ENCODE measurements around the gene CIBAR2. TPM values are rescaled to one million over a fixed set of nuclear protein-coding genes. Genes with fewer than 3 reads are reported as not detected.

Gene CIBAR2
- total and polyA plus RNA-seq, 10 of the 15 experiments (the other 5 are each of a cell fraction or from before 2014, with no cell fraction given), result 0.05 to 0.16 (median 0.07) TPM; not detected in 7

GRCh38 chr16:85090181-85090580, 22.1 kb downstream of the CIBAR2 start (continued):
- no peak for TF ChIP-seq BCL3 (IDR thresholded peaks at IDR 0.05; ENCODE audit: borderline replicate concordance, insufficient read depth, low read depth, low read length, poor library complexity, severe bottlenecking)
- TF ChIP-seq KDM1A (IDR thresholded peaks at IDR 0.05; ENCODE audit: borderline replicate concordance), result no peak

DNA sequence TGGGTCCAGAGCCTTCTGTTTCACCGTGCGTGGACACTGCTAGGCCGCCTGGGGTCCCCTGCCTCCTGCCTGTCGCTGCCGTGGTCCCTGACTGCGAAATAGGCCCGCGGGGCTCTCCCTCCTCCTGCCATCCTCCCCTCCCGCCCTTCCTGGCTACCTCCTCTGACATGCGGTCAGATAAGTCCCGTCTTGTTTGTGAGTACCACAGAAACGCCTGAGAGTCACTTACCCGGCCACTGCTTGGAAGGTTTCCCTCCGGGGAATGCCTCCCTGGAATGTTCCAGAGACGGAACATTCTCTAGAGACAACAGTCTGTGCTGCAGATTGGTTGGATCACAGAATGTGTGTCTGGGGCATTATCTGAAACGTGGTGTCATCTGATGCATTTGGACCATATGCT, 22.7 kb downstream of the CIBAR2 start:
- RAD21 ChIA-PET (ENCODE audit: unreplicated experiment), result no interaction called here
- in situ Hi-C loops (cut with MboI), result no loop called here
- ATAC-seq, result no peak
- WGBS (ENCODE audit: insufficient coverage, insufficient replicate concordance, low lambda C conversion rate, missing lambda C conversion rate), result 36% methylated on average over 13 of the region's 16 CpGs
- BruUV-seq (replicated peaks), result no TSS peak
- intact Hi-C loops (cut with micrococcal nuclease; ENCODE audit: unreplicated experiment), result loop anchor here (5.0 kb wide), 2 partner anchors 62 to 77 kb away; partner anchors contain the start of genes KIAA0513 and ZDHHC7
- no peak for DNase-seq (ENCODE audit: low read depth, low spot score)
- FAIRE-seq, result no peak
- H4K20me1 ChIP-seq (ENCODE audit: control insufficient read depth, insufficient read depth), result no peaks in the 10 kb centered on the region
- peaks cover 12% of the 10 kb centered on the region for H3K4me1 ChIP-seq (ENCODE audit: control insufficient read depth, insufficient read depth, low read length)
- no peaks in the 10 kb centered on the region for H3K79me2 ChIP-seq (ENCODE audit: control insufficient read depth, insufficient read depth, low read length)
- SMC1A ChIA-PET (ENCODE audit: uncharacterized antibody, unreplicated experiment), result no interaction called here
- H3K4me3 ChIP-seq, result no peak overlapping the region
- CTCF ChIA-PET, result interaction anchor here (1.9 kb wide), 1 partner anchor 25 kb away, joined by 5 read pairs; no protein-coding TSS in a partner anchor
- POLR2A ChIA-PET, result no interaction called here
- H3K27ac ChIP-seq (ENCODE audit: control insufficient read depth, insufficient read depth), result no peak overlapping the region
- H3K9me3 ChIP-seq (replicated peaks; ENCODE audit: control insufficient read depth, insufficient read depth, low read length), result no peaks in the 10 kb centered on the region
- no peak overlapping the region for H2AFZ ChIP-seq (ENCODE audit: control insufficient read depth, low read depth, low read length)
- no peak overlapping the region for H3K4me2 ChIP-seq (ENCODE audit: control insufficient read depth, insufficient read depth)
- H3K9ac ChIP-seq (ENCODE audit: control insufficient read depth, insufficient read depth, low read length), result no peak overlapping the region
- no peaks in the 10 kb centered on the region for H3K27me3 ChIP-seq (replicated peaks in 1 of 2; ENCODE audit: control insufficient read depth in 2 of 2, insufficient read depth in 2 of 2, low read length in 1 of 2)
- no peaks in the 10 kb centered on the region; a peak in 2 of 4 replicates for H3K36me3 ChIP-seq (ENCODE audit: control insufficient read depth in 2 of 2, insufficient read depth in 2 of 2, low read length in 1 of 2)
- TF ChIP-seq SPI1 (IDR thresholded peaks at IDR 0.05; ENCODE audit: borderline replicate concordance, insufficient read depth, low read depth, low read length), result no peak
- no peak for TF ChIP-seq CHD2 (IDR thresholded peaks at IDR 0.05; ENCODE audit: borderline replicate concordance, low read depth, low read length)
- TF ChIP-seq E2F4 (IDR thresholded peaks at IDR 0.05; ENCODE audit: low read depth, low read length), result no peak
- no peak for TF ChIP-seq NRF1 (conservative IDR thresholded peaks at IDR 0.05; ENCODE audit: low read depth, low read length)
- TF ChIP-seq MTA2 (IDR thresholded peaks at IDR 0.05; ENCODE audit: low read depth), result no peak
- TF ChIP-seq TAF1 (IDR thresholded peaks at IDR 0.05; ENCODE audit: borderline replicate concordance, low read depth, low read length), result no peak
- TF ChIP-seq TCF7 (IDR thresholded peaks at IDR 0.05; ENCODE audit: borderline replicate concordance), result no peak
- TF ChIP-seq, protein P1, sequence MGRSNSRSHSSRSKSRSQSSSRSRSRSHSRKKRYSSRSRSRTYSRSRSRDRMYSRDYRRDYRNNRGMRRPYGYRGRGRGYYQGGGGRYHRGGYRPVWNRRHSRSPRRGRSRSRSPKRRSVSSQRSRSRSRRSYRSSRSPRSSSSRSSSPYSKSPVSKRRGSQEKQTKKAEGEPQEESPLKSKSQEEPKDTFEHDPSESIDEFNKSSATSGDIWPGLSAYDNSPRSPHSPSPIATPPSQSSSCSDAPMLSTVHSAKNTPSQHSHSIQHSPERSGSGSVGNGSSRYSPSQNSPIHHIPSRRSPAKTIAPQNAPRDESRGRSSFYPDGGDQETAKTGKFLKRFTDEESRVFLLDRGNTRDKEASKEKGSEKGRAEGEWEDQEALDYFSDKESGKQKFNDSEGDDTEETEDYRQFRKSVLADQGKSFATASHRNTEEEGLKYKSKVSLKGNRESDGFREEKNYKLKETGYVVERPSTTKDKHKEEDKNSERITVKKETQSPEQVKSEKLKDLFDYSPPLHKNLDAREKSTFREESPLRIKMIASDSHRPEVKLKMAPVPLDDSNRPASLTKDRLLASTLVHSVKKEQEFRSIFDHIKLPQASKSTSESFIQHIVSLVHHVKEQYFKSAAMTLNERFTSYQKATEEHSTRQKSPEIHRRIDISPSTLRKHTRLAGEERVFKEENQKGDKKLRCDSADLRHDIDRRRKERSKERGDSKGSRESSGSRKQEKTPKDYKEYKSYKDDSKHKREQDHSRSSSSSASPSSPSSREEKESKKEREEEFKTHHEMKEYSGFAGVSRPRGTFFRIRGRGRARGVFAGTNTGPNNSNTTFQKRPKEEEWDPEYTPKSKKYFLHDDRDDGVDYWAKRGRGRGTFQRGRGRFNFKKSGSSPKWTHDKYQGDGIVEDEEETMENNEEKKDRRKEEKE (IDR thresholded peaks at IDR 0.05), result no peak
- no peak for TF ChIP-seq RAD21 (IDR thresholded peaks at IDR 0.05; ENCODE audit: insufficient read depth, low read depth, low read length)
- TF ChIP-seq MXI1 (IDR thresholded peaks at IDR 0.05; ENCODE audit: low read depth, low read length), result no peak
- TF ChIP-seq HDAC6 (IDR thresholded peaks at IDR 0.05; ENCODE audit: unreplicated experiment), result no peak
- no peak for TF ChIP-seq NFXL1 (IDR thresholded peaks at IDR 0.05; ENCODE audit: borderline replicate concordance)
- no peak for TF ChIP-seq IRF3 (IDR thresholded peaks at IDR 0.05)
- no peak for TF ChIP-seq ASH2L (IDR thresholded peaks at IDR 0.05; ENCODE audit: borderline replicate concordance, low read depth)
